Fibroblast of lung (primary cell): Measurements from ENCODE around the gene MMP8.

Source experiments
- EZH2 ChIP-seq: IDR thresholded peaks from 2 replicates; pipeline ENCODE4 v1.5.1; 2012; ENCODE audit warnings: low read length, control low read depth, mild to moderate bottlenecking; ENCODE audit errors: missing control alignments
- TF ChIP-seq, protein P1 (sequence below), 2 donors: IDR thresholded peaks in 1 of 2; conservative IDR thresholded peaks in 1 of 2; 1 replicate in 1 of 2; 2 replicates in 1 of 2; pipeline ENCODE4 v1.5.1; 2011 to 2012; ENCODE audit warnings: low read length in 2 of 2, control low read depth in 1 of 2, inconsistent platforms in 1 of 2, low read depth in 1 of 2, mild to moderate bottlenecking in 1 of 2

- no peak for TF ChIP-seq EZH2
- TF ChIP-seq, protein P1, sequence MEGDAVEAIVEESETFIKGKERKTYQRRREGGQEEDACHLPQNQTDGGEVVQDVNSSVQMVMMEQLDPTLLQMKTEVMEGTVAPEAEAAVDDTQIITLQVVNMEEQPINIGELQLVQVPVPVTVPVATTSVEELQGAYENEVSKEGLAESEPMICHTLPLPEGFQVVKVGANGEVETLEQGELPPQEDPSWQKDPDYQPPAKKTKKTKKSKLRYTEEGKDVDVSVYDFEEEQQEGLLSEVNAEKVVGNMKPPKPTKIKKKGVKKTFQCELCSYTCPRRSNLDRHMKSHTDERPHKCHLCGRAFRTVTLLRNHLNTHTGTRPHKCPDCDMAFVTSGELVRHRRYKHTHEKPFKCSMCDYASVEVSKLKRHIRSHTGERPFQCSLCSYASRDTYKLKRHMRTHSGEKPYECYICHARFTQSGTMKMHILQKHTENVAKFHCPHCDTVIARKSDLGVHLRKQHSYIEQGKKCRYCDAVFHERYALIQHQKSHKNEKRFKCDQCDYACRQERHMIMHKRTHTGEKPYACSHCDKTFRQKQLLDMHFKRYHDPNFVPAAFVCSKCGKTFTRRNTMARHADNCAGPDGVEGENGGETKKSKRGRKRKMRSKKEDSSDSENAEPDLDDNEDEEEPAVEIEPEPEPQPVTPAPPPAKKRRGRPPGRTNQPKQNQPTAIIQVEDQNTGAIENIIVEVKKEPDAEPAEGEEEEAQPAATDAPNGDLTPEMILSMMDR (conservative IDR thresholded peaks at IDR 0.05 in 1 of 2, IDR thresholded peaks at IDR 0.05 in 1 of 2; ENCODE audit: low read depth in 1 of 2, low read length in 2 of 2): no peak
Observed at GRCh38 chr11:102676084-102676483, 48.7 kb downstream of the MMP8 start.
